Hematopoietic multipotent progenitor cell treated with erythropoietin and hydrocortisone succinate and interleukin-3 and kit ligand, for 4 days (in vitro differentiated cells): ENCODE data around the gene AIDA.
"Not testable (repeated sequence)": the region's sequence is repeated elsewhere in the genome, so short reads cannot be mapped to it uniquely, and the experiment has no call there.

ENCODE experiments used
- DNase-seq: peaks from one replicate; pipeline ENCODE4 v3.0.0-alpha.2; 2015

Gene AIDA

DNA sequence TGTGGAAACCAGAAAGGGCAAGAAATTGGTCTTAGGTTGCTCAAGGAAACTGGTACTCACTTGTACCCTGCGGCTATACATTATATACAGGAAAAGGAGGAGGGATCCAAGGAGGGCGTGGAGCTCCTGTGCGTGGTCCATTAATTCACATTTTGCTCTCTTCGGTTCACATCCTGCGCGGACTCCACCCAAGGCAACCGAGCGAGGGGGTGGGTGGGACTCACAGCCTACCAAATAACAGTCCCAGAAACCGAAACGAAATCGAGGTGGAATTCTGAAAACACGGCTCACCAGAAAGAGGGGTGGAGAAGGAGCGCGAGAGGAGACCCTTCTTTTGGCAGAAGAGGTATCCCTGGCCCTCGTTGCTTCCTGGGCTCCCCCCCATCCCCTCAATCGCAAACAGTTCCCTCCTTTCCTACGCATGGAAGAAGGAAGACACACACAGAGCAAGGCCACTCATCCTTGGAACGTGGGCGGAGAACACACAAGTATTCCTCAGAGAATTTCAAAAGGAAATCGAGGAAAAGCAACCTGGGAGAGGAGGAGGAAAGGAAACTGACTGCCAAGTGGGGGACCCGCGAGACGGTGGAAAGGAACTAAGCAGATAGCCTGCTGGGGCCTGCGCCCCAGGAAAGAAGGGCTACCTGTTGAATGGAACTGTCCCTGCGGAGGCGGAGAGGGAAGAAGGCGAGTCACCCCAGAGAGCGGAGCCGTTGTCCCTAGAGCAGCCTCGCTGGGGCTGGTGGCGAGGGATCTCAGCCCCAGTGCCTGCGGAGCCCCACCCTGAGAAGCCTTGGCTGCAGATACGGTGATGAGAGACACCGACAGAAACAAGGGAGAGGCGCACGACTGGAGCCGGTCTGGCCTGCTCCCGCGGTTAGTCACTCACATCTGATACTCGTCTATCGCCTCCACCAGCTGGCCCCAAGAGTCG is 705 bp downstream of the AIDA start:
- DNase-seq: peak; percentile 93

DNA sequence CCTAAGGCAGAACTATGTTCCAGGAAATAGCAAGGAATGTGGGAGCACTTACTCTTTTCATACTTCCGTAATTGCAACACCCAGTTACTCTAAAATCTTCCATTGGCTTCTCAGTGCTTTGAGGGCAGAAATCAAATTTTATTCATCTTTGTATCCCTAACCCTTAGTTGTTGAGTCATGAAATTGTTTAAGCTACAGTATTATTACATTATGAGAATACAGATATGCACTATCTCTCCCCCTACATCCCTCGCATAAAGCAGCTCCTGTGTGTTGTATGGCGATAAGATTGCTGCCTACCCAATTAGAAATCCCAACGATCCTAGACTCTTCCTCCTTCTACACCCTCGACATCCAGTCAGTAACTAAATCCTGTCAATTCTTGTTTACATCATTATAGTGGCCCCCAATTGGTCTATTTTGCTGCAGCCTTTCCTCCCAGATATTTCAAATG is 2.6 kb downstream of the AIDA start:
- DNase-seq: peak; percentile 66

DNA sequence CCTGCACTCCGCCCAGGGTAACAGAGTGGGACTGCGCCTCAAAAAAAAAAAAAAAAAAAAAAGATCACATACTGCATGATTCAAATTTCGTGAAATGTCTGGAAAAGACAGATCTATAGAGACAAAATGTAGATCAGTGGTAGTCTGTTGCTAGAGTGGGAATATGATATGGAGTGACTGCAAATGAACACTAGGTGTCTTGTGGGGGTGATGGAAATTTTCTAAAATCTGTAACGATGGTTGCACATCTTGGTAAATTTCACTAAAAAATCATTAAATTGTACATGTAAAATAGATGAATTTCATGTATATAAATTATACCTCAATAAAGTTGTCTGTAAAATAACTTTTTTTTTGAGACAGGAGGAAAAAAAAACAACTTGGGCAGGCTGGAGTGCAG is 5.5 kb downstream of the AIDA start:
- peak; percentile 13 for DNase-seq

DNA sequence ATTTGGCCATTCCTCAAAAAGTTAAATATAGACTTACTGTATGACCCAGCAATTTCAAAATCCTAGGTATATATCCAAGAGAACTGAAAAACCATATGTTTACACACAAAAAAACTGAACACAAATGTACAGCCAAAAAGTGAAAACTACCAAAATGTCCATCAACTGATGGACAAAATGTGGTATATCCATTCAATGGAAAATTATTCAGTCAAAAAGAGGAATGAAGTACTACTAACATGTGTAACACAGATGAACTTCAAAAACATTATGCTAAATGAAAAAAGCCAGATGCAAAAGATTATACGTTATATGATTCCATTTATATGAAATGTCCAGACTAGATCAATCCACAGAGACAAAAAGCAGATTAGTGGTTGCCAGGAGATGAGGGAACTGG is 8.0 kb downstream of the AIDA start:
- no peak for DNase-seq

DNA sequence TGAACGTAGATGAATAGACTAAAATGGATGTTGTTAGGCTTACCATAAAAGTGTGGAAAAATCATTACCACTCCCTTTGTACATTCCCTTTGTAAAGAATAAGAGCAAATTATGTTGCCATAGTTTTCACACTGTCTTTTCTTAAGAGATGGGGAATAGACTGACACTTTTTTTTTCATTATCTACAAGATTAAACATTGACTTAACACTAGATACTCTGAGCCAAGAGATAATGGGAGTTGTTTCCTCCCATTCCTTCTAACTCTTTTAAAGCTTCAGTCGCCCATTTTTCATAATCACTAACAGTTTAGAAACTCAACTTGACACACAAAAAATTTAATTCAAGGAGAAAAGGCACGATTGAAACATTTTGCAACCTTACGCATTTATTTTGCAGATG is 10.1 kb downstream of the AIDA start:
- no peak for DNase-seq

DNA sequence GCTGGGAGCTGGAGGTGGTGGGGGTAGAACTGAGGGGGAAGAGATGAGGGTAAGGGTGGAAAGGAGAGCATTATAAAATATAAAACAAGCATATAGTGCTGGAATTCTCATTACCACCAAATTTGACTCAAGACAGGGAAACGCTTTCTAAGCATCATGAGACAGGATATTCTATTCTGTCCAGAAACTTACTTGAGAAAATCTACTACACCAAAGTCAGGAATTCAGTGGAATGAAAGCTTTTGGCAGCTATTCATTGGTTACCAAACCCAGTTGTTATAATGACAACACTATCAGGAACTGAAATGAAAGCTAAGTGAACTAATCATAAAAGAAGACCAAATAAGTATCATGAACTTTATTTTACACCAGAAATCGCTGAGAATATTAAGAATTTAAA is 14.5 kb downstream of the AIDA start:
- DNase-seq: no peak

DNA sequence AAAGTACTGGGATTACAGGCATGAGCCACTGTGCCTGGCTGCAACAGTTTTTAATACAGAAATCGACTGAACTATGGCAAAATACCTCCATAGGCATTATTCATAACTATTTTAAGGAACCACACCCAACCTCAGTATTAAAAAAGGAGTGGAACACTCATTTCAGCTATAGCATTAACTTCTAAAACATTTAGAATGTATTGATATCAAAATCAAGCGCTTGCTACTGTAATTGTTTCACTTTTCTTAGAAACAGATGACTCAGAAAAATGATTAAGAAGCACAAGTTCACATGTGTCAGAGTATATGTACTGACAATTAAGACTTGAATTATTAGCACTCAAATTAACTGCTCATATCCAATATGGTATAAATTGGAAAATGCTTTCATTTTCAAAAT is 15.1 kb downstream of the AIDA start:
- no peak for DNase-seq

DNA sequence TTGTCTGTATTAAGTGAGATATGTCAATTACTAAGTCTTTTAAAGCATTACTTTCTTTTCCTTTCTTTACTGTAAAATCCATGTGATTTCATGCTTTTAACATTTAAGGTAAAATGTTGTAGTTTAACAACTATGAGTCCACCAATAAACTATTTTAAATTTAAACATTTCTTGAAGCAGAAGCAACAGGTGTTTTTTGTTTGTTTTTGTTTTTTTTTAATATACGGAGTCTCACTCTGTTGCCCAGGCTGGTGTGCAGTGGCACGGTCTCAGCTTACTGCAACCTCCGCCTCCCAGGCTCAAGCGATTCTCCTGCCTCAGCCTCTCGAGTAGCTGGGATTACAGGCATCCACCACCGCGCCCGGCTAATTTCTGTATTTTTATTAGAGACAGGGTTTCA is 15.6 kb downstream of the AIDA start:
- DNase-seq: no peak

DNA sequence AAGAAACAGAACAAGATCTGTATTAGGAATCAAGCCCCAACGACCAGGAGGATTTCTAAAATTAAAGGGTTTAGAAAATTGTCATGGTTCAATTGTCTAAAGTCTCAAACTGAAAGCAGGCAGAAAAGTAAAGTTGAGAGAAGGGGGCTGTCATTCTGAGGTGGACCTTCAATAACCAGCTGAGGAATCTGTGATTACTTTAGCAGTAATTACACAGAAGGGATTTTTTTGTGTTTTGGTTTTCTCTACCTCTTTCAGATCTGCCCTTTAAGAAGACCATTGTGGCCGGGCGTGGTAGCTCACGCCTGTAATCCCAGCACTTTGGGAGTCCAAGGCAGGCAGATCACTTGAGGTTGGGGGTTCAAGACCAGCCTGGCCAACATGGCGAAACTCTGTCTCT is 17.4 kb downstream of the AIDA start:
- no peak for DNase-seq

DNA sequence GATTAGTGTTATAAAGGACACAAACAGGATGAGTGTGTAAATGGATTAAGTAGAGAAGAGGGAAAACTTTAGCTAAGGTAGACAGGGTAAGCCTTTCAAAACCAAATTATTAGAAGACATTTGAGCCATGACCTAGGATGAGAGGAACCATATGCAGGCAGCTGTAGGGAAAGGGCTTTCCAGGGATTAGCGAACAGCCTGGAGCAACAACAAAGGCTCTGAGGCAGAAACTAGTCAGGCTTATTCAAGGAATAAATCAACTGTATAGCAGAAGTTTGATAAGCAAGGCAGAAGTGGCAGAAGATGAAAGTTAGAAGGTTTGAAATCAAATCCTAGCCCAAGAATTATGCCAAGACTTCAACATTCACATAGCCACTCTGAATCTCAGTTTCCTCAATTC is 21.3 kb downstream of the AIDA start:
- DNase-seq: no peak

DNA sequence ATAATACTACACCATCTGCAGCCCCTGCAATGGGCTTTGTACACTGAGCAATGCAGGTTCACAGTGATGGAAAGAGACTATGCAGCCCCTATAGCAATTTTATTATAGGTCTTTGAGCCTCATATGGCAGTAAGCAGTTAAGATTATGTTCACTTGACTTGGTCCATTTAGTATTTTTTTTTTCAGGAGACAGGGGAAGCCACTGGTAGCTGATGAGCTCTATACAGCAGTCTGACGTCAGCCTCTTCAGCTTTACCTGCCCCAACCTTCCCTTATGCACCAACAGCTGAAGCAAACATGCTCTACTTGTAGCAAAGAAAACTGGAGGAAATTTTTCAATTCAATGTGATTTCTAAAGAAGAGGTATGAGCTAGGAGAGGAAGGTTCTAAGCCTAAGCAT is 32.2 kb downstream of the AIDA start:
- DNase-seq: no peak

DNA sequence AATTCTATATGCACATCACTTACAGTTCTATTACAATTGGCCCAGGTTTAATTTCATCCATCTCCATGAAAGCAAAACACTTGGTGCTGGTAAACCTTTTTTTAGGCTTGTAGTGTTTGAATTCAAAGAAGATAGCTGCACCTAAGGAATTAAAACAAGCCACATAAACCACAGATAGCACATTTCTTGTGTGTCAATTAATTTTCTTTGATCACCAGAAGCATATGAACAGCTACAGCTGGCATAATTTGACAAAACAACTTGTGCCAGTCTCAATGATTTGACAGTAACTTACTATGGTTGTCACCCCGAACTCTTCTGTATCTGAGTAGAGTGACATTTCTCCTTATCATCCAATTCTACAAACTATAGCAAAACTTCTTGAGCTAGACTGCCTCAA is 42.2 kb downstream of the AIDA start:
- DNase-seq: no peak

DNA sequence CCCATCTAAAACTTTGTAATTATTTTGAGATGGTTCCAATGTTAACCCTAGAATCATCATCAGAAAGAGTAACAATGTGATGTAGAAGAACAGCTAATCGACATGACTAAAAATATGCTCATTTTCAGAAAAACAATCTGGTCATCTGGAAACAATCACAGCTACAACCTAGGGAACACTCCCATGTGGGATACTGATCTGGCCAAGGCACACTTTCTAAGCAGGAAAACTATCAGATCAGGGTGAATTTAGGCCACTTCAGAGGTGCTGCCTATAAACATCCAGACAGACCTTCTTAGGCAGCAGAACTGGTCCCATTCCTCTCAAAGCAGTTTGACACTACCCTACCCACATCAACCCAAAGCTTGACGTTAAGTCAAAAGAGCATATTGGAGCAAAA is 43.2 kb downstream of the AIDA start:
- DNase-seq: not testable (repeated sequence)

DNA sequence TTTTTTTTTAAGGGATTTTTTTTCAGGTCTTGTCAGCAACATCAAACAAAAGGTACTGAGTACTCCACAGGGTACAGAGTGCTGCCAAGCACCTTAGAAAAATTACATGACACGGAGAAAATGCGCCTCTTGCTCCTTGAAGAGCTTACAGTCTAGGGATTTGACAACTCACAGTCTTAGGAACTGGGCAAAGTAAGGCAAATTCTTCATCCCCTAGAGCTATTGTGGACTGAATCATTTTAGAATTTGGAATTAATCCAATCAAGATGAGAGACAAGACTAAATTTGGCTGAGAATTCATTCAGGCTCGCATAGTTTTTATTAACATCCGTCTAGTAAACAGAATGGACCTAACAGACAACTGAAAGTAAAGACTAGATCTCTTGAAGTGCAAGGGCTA is 44.1 kb downstream of the AIDA start:
- DNase-seq: not testable (repeated sequence)

DNA sequence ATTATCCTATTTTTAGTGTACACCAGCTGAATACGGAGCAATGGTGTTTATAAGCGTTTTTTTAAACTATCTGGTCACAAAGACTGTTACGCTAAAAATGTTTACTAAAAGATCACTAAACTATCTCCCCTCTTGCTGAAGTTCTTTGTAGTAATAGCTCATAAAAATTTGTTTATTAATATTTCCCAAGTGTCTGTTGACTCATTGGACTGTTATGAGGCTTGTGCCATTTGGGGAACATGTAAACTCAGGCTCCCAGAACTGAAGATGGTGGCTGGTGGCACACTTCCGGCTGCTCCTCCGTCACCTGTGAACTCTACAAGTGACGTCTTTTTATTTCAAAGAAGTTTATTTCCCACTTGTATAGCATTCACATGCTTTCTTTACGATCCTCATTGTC is 46.3 kb downstream of the AIDA start:
- no peak for DNase-seq

DNA sequence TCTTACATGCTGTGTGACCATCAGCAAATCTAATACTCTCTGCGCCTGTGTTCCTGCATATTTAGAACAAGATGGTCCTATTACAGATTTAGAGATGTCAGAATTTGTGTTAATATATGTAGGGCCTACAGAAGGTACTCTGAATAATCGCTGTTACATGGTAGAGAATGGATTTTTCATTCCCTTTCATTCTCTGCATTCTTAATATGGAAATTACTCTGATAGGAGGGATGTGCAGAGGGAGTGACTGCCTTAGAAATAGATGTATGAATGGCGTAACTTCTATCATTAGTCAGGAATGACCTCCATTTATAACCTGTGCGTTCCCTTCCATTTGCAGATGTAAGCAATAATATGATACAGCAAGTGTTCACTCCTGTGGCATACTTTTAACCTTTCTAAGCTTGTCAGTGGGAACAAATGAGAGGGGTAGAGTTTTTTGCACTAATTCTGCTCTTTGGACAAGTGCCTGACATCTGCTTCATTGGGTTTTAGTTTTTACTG is 48.8 kb downstream of the AIDA start:
- DNase-seq: no peak

DNA sequence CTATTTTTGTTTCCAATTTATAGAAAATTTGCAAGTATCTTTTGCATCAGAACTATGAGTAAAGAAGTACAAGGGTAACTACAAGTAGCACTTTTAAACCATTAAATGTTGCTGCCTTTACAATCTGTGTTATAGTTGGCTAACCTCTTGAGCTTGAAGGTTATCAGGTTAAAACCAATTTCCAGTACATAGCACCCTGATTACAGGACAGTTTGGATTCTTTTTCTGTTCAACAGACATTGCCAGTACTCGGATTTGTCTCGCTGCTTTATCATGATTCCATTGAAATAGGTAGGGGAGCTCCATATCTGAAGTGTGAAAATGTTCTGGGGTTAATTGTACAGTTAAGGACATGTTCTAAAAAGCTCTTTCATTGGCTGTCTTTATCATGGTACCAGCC is 54.4 kb downstream of the AIDA start:
- DNase-seq: no peak

DNA sequence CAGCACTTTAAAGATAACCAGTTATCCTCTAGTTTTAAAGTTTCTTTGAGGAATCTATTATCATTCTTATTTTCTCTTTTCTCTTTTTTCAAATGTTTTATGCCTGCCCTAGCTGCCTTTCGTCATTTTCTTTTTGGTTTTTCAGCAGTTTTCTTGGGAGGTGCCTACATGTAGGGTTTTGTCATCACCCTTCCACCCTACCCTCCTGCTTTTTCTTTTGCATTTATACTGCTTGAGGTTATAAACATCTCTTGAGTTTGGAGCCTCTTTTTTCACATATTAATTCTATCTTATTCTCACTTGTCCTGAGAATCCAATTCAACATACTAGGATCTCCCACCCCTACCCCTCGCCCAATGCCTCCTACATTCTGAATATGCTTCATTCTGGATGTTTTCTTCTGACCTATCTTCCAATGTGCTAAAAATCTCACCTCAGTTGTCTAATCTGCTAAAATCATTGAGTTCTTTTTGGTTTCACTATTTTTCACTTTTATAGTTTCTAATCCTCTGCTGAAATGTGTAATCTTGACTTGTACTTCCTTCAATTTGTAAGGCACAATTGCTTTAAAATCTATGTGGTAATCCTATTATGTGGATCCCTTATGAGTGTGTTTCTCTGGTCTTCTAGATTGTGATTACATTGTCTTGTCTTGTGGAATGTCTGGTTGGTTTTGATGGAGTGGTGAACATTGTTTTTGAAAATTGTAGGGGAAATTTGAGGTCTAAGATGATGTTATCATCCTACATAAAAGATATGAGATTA is 55.7 kb downstream of the AIDA start:
- no peak for DNase-seq

DNA sequence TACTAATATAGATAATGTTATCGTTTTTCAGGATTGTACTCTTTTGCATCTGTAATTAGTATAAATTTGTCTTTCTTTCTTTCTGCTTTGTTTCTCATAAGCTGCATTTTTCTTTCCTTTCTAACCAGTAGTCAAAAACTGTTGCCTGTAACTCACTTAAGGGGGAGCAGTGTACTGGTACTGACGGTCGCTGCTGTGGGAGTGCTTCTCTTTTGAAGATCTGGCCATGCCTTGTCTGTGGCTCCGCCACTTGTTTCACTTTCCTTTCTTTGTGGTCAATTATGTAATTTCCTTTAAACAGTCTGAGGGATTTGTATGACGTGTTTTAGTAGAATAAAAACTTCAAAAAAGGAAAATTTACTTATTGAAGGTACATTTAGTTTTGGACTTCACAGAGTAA is 57.4 kb downstream of the AIDA start:
- peak; percentile 93 for DNase-seq

DNA sequence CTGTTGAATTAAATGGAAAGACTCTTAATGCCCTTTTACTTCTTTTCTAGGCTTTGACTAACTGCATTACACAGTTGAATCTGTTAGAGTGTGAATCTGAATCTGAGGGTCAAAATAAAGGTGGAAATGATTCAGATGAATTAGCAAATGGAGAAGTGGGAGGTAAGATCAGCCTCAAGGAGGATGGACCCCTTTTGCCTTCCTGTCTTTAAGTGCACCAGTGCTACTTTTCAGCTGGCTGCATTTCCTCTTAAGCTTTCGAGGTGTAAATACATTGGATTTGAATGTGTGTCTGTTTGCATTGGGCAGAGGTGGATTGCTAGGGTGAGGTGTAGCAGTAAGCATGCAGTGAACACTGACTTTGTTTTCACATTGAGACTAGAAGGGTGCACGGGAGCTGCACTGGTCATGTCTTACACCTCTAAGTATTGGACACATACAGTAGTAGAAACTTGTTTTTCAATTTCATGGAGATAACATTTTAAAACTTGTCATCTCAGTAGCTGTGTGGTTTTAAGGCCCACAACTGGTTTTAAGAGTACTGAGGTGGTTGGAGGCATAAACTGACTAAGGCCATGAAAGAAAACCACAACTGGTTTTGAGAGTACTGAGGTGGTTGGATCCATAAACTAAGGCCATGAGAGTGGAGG is 59.0 kb downstream of the AIDA start:
- DNase-seq: no peak

DNA sequence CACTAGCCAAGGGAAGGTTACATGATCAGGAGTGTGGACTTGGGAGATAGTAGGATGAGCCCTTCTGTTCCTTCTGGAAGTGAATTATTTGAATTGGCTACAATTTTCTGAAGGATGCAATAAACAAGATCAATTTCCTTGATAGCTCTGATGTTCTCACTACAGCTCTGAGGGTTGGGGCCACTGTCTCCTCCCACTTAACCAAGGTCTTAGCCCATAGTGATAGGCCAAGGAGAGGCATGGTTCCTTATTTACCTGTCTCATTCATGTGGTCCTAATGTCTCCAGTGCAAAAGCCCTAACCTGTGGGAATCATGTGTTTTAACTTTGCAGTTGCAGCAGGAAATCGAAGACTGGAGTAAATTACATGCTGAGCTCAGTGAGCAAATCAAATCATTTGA is 59.6 kb downstream of the AIDA start:
- DNase-seq: no peak

DNA sequence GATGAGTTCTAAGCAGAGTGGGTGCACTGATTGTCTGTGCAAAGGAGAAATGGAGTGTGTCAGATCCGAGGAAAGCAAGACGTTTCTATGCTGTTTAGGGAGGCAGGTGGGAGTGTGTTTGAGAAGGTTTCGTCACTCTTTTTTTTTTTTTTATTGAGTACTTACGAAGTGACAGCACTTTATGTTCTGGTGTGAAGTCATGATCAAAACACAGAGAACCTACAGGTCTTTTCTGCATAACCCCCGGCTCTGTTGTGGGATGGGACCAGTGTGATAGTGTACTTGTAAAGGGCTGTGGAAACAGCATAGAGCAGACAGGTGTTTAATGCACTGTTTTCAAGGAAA is 67.7 kb downstream of the AIDA start:
- DNase-seq: no peak

DNA sequence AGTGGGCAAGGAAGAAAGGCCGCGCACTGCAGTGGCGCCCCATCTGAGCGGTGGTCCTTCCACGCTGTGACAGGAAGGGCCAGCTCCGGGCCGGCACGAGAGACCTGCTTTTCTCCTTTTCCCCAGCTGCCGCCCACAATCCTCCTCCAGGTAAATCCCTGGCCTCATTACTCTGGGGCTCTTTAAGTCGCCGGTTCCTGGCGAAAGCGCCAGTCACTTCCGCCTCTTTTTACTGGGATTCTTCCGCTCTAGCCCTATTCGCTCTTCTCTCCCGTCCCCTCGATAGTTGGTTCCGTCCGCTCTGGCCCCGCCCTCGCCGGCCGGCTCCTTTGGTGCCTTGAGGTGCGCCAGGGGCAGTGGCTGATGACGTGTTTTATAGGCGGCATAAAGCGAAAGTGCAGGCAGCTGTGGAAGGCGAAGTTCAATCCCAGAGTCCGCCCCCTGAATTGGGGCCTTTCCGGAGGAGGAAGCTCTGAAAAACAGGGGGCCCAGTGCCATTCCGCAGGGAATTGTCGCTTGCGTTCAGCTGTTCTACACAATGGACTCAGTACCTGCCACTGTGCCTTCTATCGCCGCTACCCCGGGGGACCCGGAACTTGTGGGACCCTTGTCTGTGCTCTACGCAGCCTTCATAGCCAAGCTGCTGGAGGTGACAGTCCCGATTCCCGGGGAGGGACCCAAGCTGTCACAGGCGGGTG is 68.2 kb downstream of the AIDA start:
- DNase-seq: peak; percentile 99
